Keratinocyte (primary cell): ENCODE data around the gene DCST2.

Experiments
- CTCF ChIP-seq, 3 experiments: IDR thresholded peaks in 1 of 3; conservative IDR thresholded peaks in 1 of 3; optimal IDR thresholded peaks in 1 of 3; 2 replicates in 2 of 3; 3 replicates in 1 of 3; pipeline versions ENCODE3 to v1.5.1; 2011; ENCODE audit warnings: low read length in 3 of 3, mild to moderate bottlenecking in 3 of 3, moderate library complexity in 2 of 3, control low read depth in 1 of 3, inconsistent platforms in 1 of 3; ENCODE audit not compliant: insufficient read depth in 2 of 3; ENCODE audit errors: extremely low read depth in 1 of 3
- EZH2 ChIP-seq: IDR thresholded peaks from one replicate; pipeline ENCODE4 v1.6.1; 2012; ENCODE audit warnings: inconsistent platforms, mild to moderate bottlenecking, low read length, moderate library complexity

DNA sequence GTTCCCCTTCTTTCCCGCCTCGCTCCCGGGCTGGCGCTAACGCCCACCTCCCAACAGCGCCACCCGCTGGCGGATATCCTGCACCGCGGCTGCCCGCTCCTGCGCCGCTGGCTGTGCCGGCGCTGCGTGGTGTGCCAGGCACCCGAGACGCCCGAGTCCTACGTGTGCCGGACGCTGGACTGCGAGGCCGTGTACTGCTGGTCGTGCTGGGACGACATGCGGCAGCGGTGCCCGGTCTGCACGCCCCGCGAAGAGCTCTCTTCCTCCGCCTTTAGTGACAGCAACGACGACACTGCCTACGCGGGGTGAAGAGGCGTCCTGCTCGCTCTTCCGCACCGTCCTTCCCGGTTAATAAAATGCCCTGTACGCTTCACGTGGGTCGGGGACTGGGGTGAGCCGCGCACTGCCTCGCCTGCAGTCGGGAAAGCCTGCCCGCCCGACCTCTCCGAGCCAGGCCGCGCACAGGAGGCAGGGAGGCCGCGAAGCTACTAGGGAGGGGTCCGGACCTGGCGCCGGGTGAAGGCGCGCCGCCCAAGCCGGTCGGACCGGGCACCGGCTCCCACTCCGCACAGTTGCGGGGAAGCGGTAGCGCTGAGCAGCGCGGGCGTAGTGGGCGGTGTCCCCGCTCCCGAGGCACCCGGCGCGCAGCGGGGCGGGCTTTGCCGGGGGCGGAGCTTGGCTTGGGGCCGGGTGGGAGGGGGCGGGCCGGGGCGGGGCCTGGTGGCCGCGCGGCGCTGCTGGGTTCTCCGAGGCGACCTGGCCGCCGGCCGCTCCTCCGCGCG, 17.2 kb upstream of the DCST2 start, which contains the start of gene ADAM15:
- TF ChIP-seq EZH2 (no peak), CTCF (optimal IDR thresholded peaks at IDR 0.05 in 1 of 3, IDR thresholded peaks at IDR 0.05 in 1 of 3, conservative IDR thresholded peaks at IDR 0.05 in 1 of 3; ENCODE audit: extremely low read depth in 1 of 3, insufficient read depth in 2 of 3, low read length in 3 of 3) (peak in 2 of 3 experiments; percentile 91 to 96)
